Pancreas (tissue), 10 donors: ENCODE measurements around the gene PDK1. TPM values are rescaled to one million over a fixed set of nuclear protein-coding genes. Genes with fewer than 3 reads are reported as not detected.
A peak's percentile ranks its signal among the peaks of the same experiment; 100 is the strongest.

Experiments
- ATAC-seq, 4 donors: fragments of 200-7000 bp; cut with Tn5 transposase; one replicate each; pipeline versions ENCODE4 v1.8.0 to v1.9.1; 2020; ENCODE audit warnings: mild to moderate bottlenecking in 4 of 4, moderate library complexity in 4 of 4
- DNase-seq, 6 donors: peaks; one replicate each; pipeline ENCODE4 v3.0.0-alpha.2; 2020
- FAIRE-seq: peaks from 2 replicates; lab custom pipeline; 2012; peaks lifted over from hg19 to GRCh38; lab: Jason Lieb, UNC
- H3K27ac ChIP-seq, 4 donors: fragments of 200-600 bp; sonication (generic); 1 replicate in 3 of 4; 2 replicates in 1 of 4; pipeline versions ENCODE4 v1.5.0 to v1.8.0; 2020
- H3K27me3 ChIP-seq, 4 donors: fragments of 200-600 bp; one replicate each; pipeline ENCODE4 v1.8.0; 2021
- H3K36me3 ChIP-seq, 3 donors: fragments of 200-600 bp; sonication (generic) in 1 of 3; one replicate each; pipeline versions ENCODE4 v1.5.0 to v1.8.0; 2020 to 2021
- H3K4me1 ChIP-seq, 3 donors: fragments of 200-600 bp; one replicate each; pipeline ENCODE4 v1.8.0; 2021
- H3K4me3 ChIP-seq, 4 donors: fragments of 200-600 bp; sonication (generic) in 2 of 4; one replicate each; pipeline versions ENCODE4 v1.5.0 to v1.8.0; 2020 to 2021
- H3K9me3 ChIP-seq, 4 donors: fragments of 200-600 bp; one replicate each; pipeline ENCODE4 v1.8.0; 2021
- WGBS, 2 donors: extraction: QIAGEN DNeasy Blood & Tissue Kit; methylation state at CpG; one replicate each; pipeline ENCODE4 v1.1.7; 2013; 5-methylcytosine and 5-hydroxymethylcytosine counted together
- intact Hi-C, 3 donors: fragments of 100-400 bp; cut with DNase I; formaldehyde crosslinking; loops; one replicate each; pipeline versions ENCODE4 v1.11.1 to v1.14.2; 2022
- polyA plus RNA-seq, 2 donors: library from polyadenylated mRNA; stranded (reverse); fragments of 200-250 nt; gene quantifications; one replicate each; pipeline ENCODE4 v1.2.3, GENCODE V29; 2013
- total RNA-seq, 6 donors: library from RNA; stranded (reverse); fragmentation: NEBNext Ultra II Directional in 4 of 6; extraction: Animal tissue kit (Norgen Biotek cat#: 25700) in 4 of 6; gene quantifications; one replicate each; pipeline versions ENCODE4 v1.2.1 to v1.2.4, GENCODE V29; 2021 to 2023
- TF ChIP-seq, protein P1 (sequence below), 4 donors: fragments of 200-600 bp; sonication (generic) in 3 of 4; IDR thresholded peaks; one replicate each; pipeline versions ENCODE4 v1.5.0 to v1.8.0; 2021; ENCODE audit warnings: antibody characterized with exemption in 4 of 4
- donor health status: healthy with polysubstance abuse.
- donor health status: DM: no; HTN: no; CAD: no; lungs with moderate emphysema.
- donor health status: DM: no; HTN: no; CAD: no.
- donor health status: control.
- donor health status: control.
- donor health status: Bipolar disorder and iron deficiency.
- donor health status: DM: yes; HTN: yes; CAD: no.
- donor health status: DM: no; HTN: no; CAD: no.
- donor health status: DM: no; HTN: no; CAD: no.
- donor health status: DM: yes; HTN: yes; CAD: no.

The PDK1 gene
- total and polyA plus RNA-seq, 8 donors = 1.2 to 12.4 (median 6.7) TPM

DNA sequence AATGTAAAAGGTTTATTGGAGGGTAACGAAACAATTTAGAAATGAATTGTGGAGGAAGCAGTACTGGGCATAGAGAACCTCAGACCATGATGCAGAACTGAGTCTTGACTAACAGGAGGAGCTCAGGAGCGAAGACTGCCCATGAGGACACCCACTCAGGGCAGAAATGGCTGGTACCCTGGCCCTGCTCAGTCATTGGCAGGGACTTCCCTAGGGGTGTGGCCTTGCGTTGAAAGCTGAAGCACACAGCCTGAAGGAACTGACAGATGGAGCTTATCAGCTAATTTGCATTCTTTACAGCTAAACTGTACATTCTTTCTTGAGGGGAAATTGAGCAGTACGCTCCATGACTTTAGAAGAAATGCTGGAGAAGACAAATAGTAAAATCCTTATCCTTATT, 57.1 kb downstream of the PDK1 start:
- Histone ChIP-seq H3K36me3 (no peaks in the 10 kb centered on the region), H3K4me1 (no peaks in the 10 kb centered on the region), H3K4me3 (no peak overlapping the region), H3K9me3 (no peaks in the 10 kb centered on the region), H3K27ac (no peak overlapping the region), H3K27me3 (no peaks in the 10 kb centered on the region)
- intact Hi-C loops = no loop called here
- WGBS, 2 donors = 92 to 94% methylated on average over 4 of the region's 4 CpGs
- DNase-seq (no peak), ATAC-seq (no peak), FAIRE-seq (no peak)
- TF ChIP-seq, protein P1, sequence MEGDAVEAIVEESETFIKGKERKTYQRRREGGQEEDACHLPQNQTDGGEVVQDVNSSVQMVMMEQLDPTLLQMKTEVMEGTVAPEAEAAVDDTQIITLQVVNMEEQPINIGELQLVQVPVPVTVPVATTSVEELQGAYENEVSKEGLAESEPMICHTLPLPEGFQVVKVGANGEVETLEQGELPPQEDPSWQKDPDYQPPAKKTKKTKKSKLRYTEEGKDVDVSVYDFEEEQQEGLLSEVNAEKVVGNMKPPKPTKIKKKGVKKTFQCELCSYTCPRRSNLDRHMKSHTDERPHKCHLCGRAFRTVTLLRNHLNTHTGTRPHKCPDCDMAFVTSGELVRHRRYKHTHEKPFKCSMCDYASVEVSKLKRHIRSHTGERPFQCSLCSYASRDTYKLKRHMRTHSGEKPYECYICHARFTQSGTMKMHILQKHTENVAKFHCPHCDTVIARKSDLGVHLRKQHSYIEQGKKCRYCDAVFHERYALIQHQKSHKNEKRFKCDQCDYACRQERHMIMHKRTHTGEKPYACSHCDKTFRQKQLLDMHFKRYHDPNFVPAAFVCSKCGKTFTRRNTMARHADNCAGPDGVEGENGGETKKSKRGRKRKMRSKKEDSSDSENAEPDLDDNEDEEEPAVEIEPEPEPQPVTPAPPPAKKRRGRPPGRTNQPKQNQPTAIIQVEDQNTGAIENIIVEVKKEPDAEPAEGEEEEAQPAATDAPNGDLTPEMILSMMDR (IDR thresholded peaks at IDR 0.05) = no peak

DNA sequence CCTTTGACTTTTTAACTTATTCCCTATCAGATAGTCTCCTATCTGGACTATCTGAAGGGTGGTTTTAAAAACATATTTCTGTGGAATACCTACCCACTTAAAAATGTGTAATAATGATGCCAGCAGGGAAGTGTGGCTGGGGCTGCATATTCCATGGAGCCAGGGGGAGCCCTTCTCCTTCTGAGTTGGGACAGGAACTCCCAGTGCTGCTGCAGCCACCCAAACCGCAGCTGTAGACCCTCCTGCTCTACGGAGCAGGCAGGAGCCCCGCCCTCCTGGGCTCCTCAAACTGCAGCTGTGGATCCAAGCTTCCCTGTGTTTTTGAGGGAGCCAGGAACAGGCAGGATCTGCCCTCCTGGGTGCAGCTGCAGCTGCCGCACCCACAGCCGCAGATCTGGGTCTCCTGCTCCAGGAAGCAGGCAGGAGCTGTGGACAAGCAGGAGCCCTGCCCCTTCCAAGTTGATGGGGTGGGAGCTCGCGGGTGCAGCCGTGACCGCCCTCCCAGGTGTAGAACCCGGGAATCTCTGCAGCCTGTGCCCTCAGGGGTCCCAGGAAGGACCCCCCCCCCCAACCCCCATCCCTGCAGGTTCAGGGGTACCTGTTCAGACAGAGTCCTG, 57.8 kb downstream of the PDK1 start:
- no peak overlapping the region for H3K4me3 ChIP-seq
- H3K36me3 ChIP-seq = no peaks in the 10 kb centered on the region
- no peak overlapping the region for H3K27ac ChIP-seq
- FAIRE-seq = no peak
- no peaks in the 10 kb centered on the region for H3K4me1 ChIP-seq
- TF ChIP-seq, protein P1 (IDR thresholded peaks at IDR 0.05) = no peak
- no peaks in the 10 kb centered on the region for H3K9me3 ChIP-seq
- WGBS, 2 donors = 90 to 96% methylated on average over 10 of the region's 10 CpGs
- no peak for ATAC-seq
- peak in 1 of 6 donors; percentile 40 for DNase-seq
- H3K27me3 ChIP-seq = no peaks in the 10 kb centered on the region
- intact Hi-C loops = no loop called here

DNA sequence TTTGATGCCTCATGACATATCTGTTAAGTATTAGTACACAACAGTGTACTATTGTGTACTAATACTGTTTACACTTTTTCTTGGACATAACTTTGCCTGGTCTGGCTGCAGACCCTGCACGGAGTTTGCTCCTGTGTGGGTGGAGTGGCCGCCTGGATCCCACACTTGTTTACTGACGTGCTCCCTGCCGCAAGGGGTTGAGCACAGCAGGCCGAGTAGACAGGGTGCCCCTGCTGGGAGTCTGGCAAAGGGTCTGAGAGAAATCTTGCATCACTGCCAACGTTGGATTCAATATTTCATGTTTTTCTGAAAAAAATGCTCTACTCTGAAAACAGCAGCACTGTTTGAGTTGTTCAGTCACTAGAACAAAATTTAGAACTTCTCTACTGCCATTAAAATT, 59.0 kb downstream of the PDK1 start:
- H3K36me3 ChIP-seq = no peaks in the 10 kb centered on the region
- H3K4me1 ChIP-seq = no peaks in the 10 kb centered on the region
- no peak for DNase-seq
- H3K27ac ChIP-seq = no peak overlapping the region
- ATAC-seq = no peak
- no peak overlapping the region for H3K4me3 ChIP-seq
- no peaks in the 10 kb centered on the region for H3K9me3 ChIP-seq
- intact Hi-C loops = no loop called here
- H3K27me3 ChIP-seq = no peaks in the 10 kb centered on the region
- TF ChIP-seq, protein P1 (IDR thresholded peaks at IDR 0.05) = no peak
- WGBS, 2 donors = 86 to 87% methylated on average over 6 of the region's 6 CpGs
- no peak for FAIRE-seq

DNA sequence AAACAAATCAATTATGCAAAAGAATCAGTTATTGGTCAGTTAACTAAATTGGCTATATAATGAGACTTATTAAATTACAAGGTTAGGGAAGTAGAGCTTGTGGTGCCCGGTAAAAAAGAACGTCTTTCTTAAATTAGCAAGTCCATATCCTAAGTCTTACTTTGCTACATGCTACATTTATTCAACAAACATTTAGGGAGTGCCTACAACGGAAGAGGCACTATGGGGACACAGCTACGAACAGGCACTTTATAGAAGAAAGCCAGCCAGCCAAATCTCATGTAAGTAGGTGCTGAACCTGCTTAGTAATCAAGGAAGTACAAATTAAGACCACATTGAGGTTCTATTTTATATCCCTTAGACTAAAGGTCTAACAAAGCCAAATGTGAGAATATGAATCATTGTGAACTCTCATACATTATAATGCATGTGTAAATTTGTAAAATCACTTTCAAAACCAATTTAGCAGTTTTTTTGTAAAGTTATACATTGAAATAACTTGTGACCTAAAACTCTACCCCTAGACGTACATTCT, 59.9 kb downstream of the PDK1 start:
- H3K9me3 ChIP-seq = no peaks in the 10 kb centered on the region
- H3K4me1 ChIP-seq = no peaks in the 10 kb centered on the region
- intact Hi-C loops = no loop called here
- no peak for DNase-seq
- 81 to 84% methylated on average over 5 of the region's 5 CpGs for WGBS, 2 donors
- ATAC-seq = no peak
- TF ChIP-seq, protein P1 (IDR thresholded peaks at IDR 0.05) = no peak
- no peak for FAIRE-seq
- no peak overlapping the region for H3K4me3 ChIP-seq
- H3K36me3 ChIP-seq = no peaks in the 10 kb centered on the region
- no peaks in the 10 kb centered on the region for H3K27me3 ChIP-seq
- no peak overlapping the region for H3K27ac ChIP-seq

DNA sequence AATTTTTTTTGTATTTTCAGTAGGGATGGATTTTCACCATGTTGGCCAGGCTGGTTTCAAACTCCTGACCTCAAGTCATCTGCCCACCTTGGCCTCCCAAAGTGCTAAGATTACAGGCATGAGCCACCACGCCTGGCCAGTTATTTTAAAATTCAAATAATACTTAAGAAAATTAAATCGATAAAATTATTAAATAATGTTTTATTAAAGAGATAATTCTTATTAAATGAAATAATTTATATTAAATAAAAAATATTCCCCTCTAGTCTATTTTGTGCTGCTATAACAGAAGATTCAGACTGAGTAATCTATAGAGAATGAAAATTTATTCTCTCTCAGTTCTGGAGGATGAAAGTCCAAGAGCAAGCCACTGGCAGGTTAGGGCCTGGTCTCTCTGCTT, 61.2 kb downstream of the PDK1 start:
- Histone ChIP-seq H3K27me3 (no peaks in the 10 kb centered on the region), H3K4me3 (no peak overlapping the region), H3K27ac (no peak overlapping the region), H3K4me1 (no peaks in the 10 kb centered on the region), H3K36me3 (no peaks in the 10 kb centered on the region), H3K9me3 (no peaks in the 10 kb centered on the region)
- intact Hi-C loops = no loop called here
- no peak for ATAC-seq
- DNase-seq = no peak
- TF ChIP-seq, protein P1 (IDR thresholded peaks at IDR 0.05) = no peak
- FAIRE-seq = no peak
- 95 to 97% methylated on average over 2 of the region's 2 CpGs for WGBS, 2 donors
